ENCODE results near the gene XPO1. TPM values are rescaled to one million over a fixed set of nuclear protein-coding genes. Genes with fewer than 3 reads are reported as not detected.

Gene XPO1
- total RNA-seq, 1 donor from 2014 or later = 47.9 TPM

Other genes with a start within 250 kb of the XPO1 start
- gene USP34, start 67.3 kb downstream of the XPO1 start, total RNA-seq = 59.3 TPM